Suprapubic skin (tissue), 4 donors: Measurements from ENCODE around the gene OCLN. TPM values are rescaled to one million over a fixed set of nuclear protein-coding genes. Genes with fewer than 3 reads are reported as not detected.
A peak's percentile ranks its signal among the peaks of the same experiment; 100 is the strongest.
"Not testable (repeated sequence)": the region's sequence is repeated elsewhere in the genome, so short reads cannot be mapped to it uniquely, and the experiment has no call there.

Experiments used
- DNase-seq, 2 donors: peaks; one replicate each; pipeline ENCODE4 v3.0.0-alpha.2; 2019; ENCODE audit warnings: low spot score in 2 of 2
- H3K27ac ChIP-seq: fragments of 200-600 bp; sonication (generic); one replicate; pipeline ENCODE4 v1.5.1; 2019
- H3K27me3 ChIP-seq: fragments of 200-600 bp; sonication (generic); one replicate; pipeline ENCODE4 v1.5.1; 2019
- H3K36me3 ChIP-seq: fragments of 200-600 bp; sonication (generic); one replicate; pipeline ENCODE4 v1.5.1; 2019
- H3K4me1 ChIP-seq: fragments of 200-600 bp; sonication (generic); one replicate; pipeline ENCODE4 v1.5.1; 2019
- H3K4me3 ChIP-seq: fragments of 200-600 bp; sonication (generic); one replicate; pipeline ENCODE4 v1.5.1; 2019; ENCODE audit warnings: mild to moderate bottlenecking
- H3K9me3 ChIP-seq: fragments of 200-600 bp; sonication (generic); one replicate; pipeline ENCODE4 v1.5.1; 2019
- CTCF ChIP-seq, 2 donors: fragments of 200-600 bp in 1 of 2; fragments of 450-650 bp in 1 of 2; sonication (generic) in 1 of 2; IDR thresholded peaks; one replicate each; pipeline ENCODE4 v1.5.1; 2016 to 2019; ENCODE audit warnings: antibody characterized with exemption in 2 of 2, mild to moderate bottlenecking in 1 of 2, moderate library complexity in 1 of 2
- EP300 ChIP-seq: sonication (generic); formaldehyde crosslinking; IDR thresholded peaks from one replicate; pipeline ENCODE4 v1.6.1; 2017; ENCODE audit warnings: antibody characterized with exemption
- POLR2A ChIP-seq, 2 donors: fragments of 450-650 bp; IDR thresholded peaks; one replicate each; pipeline ENCODE4 v1.6.1; 2017; ENCODE audit warnings: antibody characterized with exemption in 2 of 2, mild to moderate bottlenecking in 2 of 2, moderate library complexity in 2 of 2
- POLR2AphosphoS5 ChIP-seq, 3 donors: sonication (generic); formaldehyde crosslinking; IDR thresholded peaks; one replicate each; pipeline ENCODE4 v1.6.1; 2017; ENCODE audit warnings: antibody characterized with exemption in 3 of 3
- WGBS: methylation state at CpG from one replicate; pipeline ENCODE4 v1.1.5; 2018; 5-methylcytosine and 5-hydroxymethylcytosine counted together
- total RNA-seq, 4 donors: library from RNA; depleted of rRNA; stranded (reverse); fragments of >200 nt; gene quantifications; one replicate each; pipeline ENCODE4 v1.1.0, GENCODE V29; 2016

The OCLN gene
- total RNA-seq = 10 to 100 TPM; 31.4 to 56.9 (median 45.4) TPM

GRCh38 chr5:69492391-69492922 lies at the start of gene OCLN:
TSS of gene OCLN (plus strand) at chr5:69492790. CDS start at chr5:69504245, 11,455 bp downstream.
- peak; percentile 62 to 77 for DNase-seq
- H3K27me3 ChIP-seq = peaks cover 40% of the 10 kb centered on the region
- peak within 1 kb of the TSS; percentile 85 for H3K27ac ChIP-seq
- TF ChIP-seq CTCF (IDR thresholded peaks at IDR 0.05) = peak in 1 of 2 donors; percentile 17
- no peak for TF ChIP-seq POLR2AphosphoS5 (IDR thresholded peaks at IDR 0.05)
- no peak for TF ChIP-seq POLR2A (IDR thresholded peaks at IDR 0.05)
- no peaks in the 10 kb centered on the region for H3K9me3 ChIP-seq
- WGBS = under 1% methylated on average over 32 of the region's 56 CpGs
- no peaks in the 10 kb centered on the region for H3K36me3 ChIP-seq
- peaks cover 26% of the 10 kb centered on the region for H3K4me1 ChIP-seq
- H3K4me3 ChIP-seq = peak within 1 kb of the TSS; percentile 90

- Histone ChIP-seq H3K9me3 (no peaks in the 10 kb centered on the region), H3K4me3 (no peak overlapping the region), H3K27me3 (no peaks in the 10 kb centered on the region), H3K4me1 (no peaks in the 10 kb centered on the region), H3K27ac (no peak overlapping the region), H3K36me3 (peaks cover 5% of the 10 kb centered on the region)
- no peak for TF ChIP-seq POLR2A (IDR thresholded peaks at IDR 0.05)
- TF ChIP-seq CTCF (IDR thresholded peaks at IDR 0.05) = no peak
- no peak for TF ChIP-seq EP300
- no peak for TF ChIP-seq POLR2AphosphoS5 (IDR thresholded peaks at IDR 0.05)
- WGBS = 94% methylated on average over 7 of the region's 7 CpGs
- DNase-seq = no peak
These were observed 48.3 kb upstream of the OCLN start for GRCh38 chr5:69444127-69444754.

GRCh38 chr5:69449511-69449910 lies 43.1 kb upstream of the OCLN start:
- Histone ChIP-seq H3K4me1 (no peaks in the 10 kb centered on the region), H3K36me3 (no peaks in the 10 kb centered on the region), H3K9me3 (no peaks in the 10 kb centered on the region), H3K27me3 (no peaks in the 10 kb centered on the region), H3K4me3 (no peak overlapping the region), H3K27ac (no peak overlapping the region)
- TF ChIP-seq CTCF (IDR thresholded peaks at IDR 0.05) = no peak
- no peak for TF ChIP-seq EP300
- no peak for TF ChIP-seq POLR2A (IDR thresholded peaks at IDR 0.05)
- no peak for TF ChIP-seq POLR2AphosphoS5 (IDR thresholded peaks at IDR 0.05)
- no peak for DNase-seq
- WGBS = 78% methylated on average over 8 of the region's 8 CpGs

- no peak overlapping the region for H3K27ac ChIP-seq
- WGBS = 86% methylated on average over 1 of the region's 1 CpG
- TF ChIP-seq POLR2A (IDR thresholded peaks at IDR 0.05) (no peak), POLR2AphosphoS5 (IDR thresholded peaks at IDR 0.05) (no peak), EP300 (no peak), CTCF (IDR thresholded peaks at IDR 0.05) (no peak)
- no peak overlapping the region for H3K4me3 ChIP-seq
- H3K9me3 ChIP-seq = no peaks in the 10 kb centered on the region
- H3K36me3 ChIP-seq = no peaks in the 10 kb centered on the region
- H3K27me3 ChIP-seq = no peaks in the 10 kb centered on the region
- DNase-seq = no peak
- no peaks in the 10 kb centered on the region for H3K4me1 ChIP-seq
These were observed 42.5 kb upstream of the OCLN start for GRCh38 chr5:69450116-69450515.

GRCh38 chr5:69450527-69450926 lies 42.1 kb upstream of the OCLN start:
- 95% methylated on average over 8 of the region's 8 CpGs for WGBS
- not testable (repeated sequence) for H3K27ac ChIP-seq, H3K4me3 ChIP-seq, DNase-seq, H3K9me3 ChIP-seq, H3K36me3 ChIP-seq, H3K4me1 ChIP-seq, H3K27me3 ChIP-seq
